ENCODE data around the gene TRPM8. TPM values are rescaled to one million over a fixed set of nuclear protein-coding genes. Genes with fewer than 3 reads are reported as not detected.

The TRPM8 gene
- total RNA-seq, 1 donor from 2014 or later: not detected

- Histone ChIP-seq H3K27me3 (ENCODE audit: control insufficient read depth, insufficient read depth, low read length) (peaks cover 3% of the 10 kb centered on the region), H3K4me3 (ENCODE audit: low read depth, low read length) (no peak overlapping the region), H3K36me3 (ENCODE audit: control insufficient read depth, insufficient read depth, low read length) (no peaks in the 10 kb centered on the region)
- no peak for DNase-seq (ENCODE audit: low read depth)
- no peak for TF ChIP-seq CTCF (IDR thresholded peaks at IDR 0.05; ENCODE audit: insufficient read depth, low read length, severe bottlenecking)
- peak; percentile 50 for FAIRE-seq
Observed at GRCh38 chr2:233991196-233991595, 74.0 kb downstream of the TRPM8 start.

GRCh38 chr2:233992513-233993217 lies 75.5 kb downstream of the TRPM8 start:
- H3K27me3 ChIP-seq (ENCODE audit: control insufficient read depth, insufficient read depth, low read length): peaks cover 3% of the 10 kb centered on the region
- FAIRE-seq (no peak), DNase-seq (ENCODE audit: low read depth) (no peak)
- no peak overlapping the region for H3K4me3 ChIP-seq (ENCODE audit: low read depth, low read length)
- no peak for TF ChIP-seq CTCF (IDR thresholded peaks at IDR 0.05; ENCODE audit: insufficient read depth, low read length, severe bottlenecking)
- no peaks in the 10 kb centered on the region for H3K36me3 ChIP-seq (ENCODE audit: control insufficient read depth, insufficient read depth, low read length)

GRCh38 chr2:233993461-233993860 lies 76.3 kb downstream of the TRPM8 start:
- no peak for FAIRE-seq
- Histone ChIP-seq H3K27me3 (ENCODE audit: control insufficient read depth, insufficient read depth, low read length) (peaks cover 3% of the 10 kb centered on the region), H3K4me3 (ENCODE audit: low read depth, low read length) (no peak overlapping the region), H3K36me3 (ENCODE audit: control insufficient read depth, insufficient read depth, low read length) (no peaks in the 10 kb centered on the region)
- TF ChIP-seq CTCF (IDR thresholded peaks at IDR 0.05; ENCODE audit: insufficient read depth, low read length, severe bottlenecking): no peak
- no peak for DNase-seq (ENCODE audit: low read depth)

GRCh38 chr2:233994151-233994550 lies 77.0 kb downstream of the TRPM8 start:
- FAIRE-seq: no peak
- H3K27me3 ChIP-seq (ENCODE audit: control insufficient read depth, insufficient read depth, low read length): peaks cover 3% of the 10 kb centered on the region
- DNase-seq (ENCODE audit: low read depth): no peak
- TF ChIP-seq CTCF (IDR thresholded peaks at IDR 0.05; ENCODE audit: insufficient read depth, low read length, severe bottlenecking): no peak
- H3K36me3 ChIP-seq (ENCODE audit: control insufficient read depth, insufficient read depth, low read length): no peaks in the 10 kb centered on the region
- H3K4me3 ChIP-seq (ENCODE audit: low read depth, low read length): no peak overlapping the region

GRCh38 chr2:233996000-233996399 lies 78.8 kb downstream of the TRPM8 start:
- FAIRE-seq: no peak
- DNase-seq (ENCODE audit: low read depth): no peak
- Histone ChIP-seq H3K36me3 (ENCODE audit: control insufficient read depth, insufficient read depth, low read length) (no peaks in the 10 kb centered on the region), H3K4me3 (ENCODE audit: low read depth, low read length) (no peak overlapping the region), H3K27me3 (ENCODE audit: control insufficient read depth, insufficient read depth, low read length) (peaks cover 3% of the 10 kb centered on the region)
- no peak for TF ChIP-seq CTCF (IDR thresholded peaks at IDR 0.05; ENCODE audit: insufficient read depth, low read length, severe bottlenecking)

GRCh38 chr2:233996461-233996860 lies 79.3 kb downstream of the TRPM8 start:
- no peak overlapping the region for H3K4me3 ChIP-seq (ENCODE audit: low read depth, low read length)
- no peaks in the 10 kb centered on the region for H3K36me3 ChIP-seq (ENCODE audit: control insufficient read depth, insufficient read depth, low read length)
- peak; percentile 96 for FAIRE-seq
- TF ChIP-seq CTCF (IDR thresholded peaks at IDR 0.05; ENCODE audit: insufficient read depth, low read length, severe bottlenecking): no peak
- no peak for DNase-seq (ENCODE audit: low read depth)
- peaks cover 3% of the 10 kb centered on the region for H3K27me3 ChIP-seq (ENCODE audit: control insufficient read depth, insufficient read depth, low read length)

Data from bronchial epithelial cell (primary cell).